GM21576 (cell line): ENCODE results near the gene FAM193B.

Experiments
- ATAC-seq: cut with Tn5 transposase; IDR thresholded peaks from one replicate; pipeline ENCODE4 v1.9.1; 2021; ENCODE audit warnings: mild to moderate bottlenecking, moderate library complexity; ENCODE audit not compliant: unreplicated experiment

Gene FAM193B

DNA sequence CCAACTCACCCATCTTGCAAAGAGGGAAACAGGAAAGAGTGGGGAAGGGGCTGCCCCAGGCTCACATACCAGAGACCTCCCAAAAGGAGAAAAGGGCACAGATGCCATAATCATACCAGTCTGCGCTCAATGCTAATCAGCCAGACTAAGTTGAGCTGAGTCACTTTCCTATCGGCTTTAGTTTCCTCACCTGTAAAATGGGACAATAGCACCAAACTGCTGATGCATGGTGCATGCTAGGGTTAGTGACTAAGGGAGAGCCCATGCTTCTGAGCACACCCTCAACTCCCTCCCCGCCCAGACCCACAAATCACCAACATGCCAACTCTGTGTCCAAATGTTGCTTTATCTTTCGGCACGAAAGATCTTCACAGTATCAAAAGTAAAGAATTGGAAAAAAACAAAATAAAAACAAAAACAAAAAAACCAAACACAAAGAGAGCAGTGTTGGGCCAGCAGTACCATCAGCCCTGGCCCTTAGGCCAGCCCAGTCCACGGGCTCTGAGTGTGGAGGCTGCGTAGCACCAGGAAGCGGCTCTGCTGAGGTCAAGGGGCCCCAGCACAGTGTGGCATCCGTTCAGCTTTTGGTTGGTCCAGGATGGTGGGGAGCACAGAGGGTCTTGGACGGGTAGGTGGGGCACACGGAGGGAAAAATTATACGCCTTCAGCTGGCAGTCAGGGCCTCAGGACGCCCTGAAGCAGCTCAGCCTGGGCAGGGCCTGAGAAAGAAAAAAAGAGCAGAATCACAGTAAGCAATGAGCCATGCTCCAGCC, 34.7 kb downstream of the FAM193B start:
- no peak for ATAC-seq

DNA sequence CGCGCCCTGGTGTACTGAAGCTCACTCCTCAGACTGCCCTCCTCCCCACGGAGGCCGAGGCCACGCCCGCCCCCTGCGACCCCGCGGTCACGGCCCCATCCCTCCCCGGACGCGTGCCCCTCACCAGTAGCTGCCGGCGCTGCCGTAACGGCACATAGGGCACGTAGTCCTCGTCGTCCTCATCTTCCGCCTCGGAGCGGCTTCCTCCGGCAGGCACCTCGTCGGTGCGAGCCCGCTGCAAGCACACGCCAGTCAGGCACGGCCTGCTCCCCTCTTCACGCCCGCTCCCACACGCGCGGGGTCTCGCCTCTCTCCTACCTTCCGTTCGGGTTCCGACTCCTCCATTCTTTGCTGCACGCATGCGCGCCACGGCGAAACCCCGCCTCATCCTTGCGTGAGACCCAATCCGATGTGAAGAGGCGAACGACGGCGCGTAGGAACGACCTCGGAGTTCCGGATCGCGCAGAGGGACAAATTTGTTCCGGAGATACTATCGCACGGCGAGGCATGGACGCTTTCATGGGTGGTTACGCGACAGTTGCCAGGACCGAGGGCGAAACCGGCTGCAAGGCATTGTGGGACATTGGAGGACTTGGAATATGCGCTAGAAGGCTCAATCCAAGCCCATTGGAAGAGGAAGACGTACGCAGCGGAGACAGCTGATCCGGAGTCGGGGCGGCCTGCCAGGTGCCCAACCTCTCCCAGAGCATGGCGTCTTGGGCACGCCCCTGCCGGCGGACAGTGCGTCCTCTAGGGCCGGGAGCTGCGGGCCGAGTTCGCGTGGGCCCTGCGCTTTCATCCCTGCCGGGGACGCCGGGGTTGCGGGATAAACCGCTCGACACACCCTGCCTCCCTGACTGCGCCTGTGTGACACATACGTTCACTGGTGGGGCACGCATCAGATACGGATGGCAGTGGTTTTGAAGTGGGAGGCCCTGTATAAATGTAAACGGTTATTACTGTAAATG, 37.5 kb downstream of the FAM193B start, which contains the start of gene DDX41:
Gene DDX41 (minus strand): TSS at position 361 of the 968 bp plus-strand sequence. CDS start 16 bp downstream, at position 345.
- ATAC-seq = peak; percentile 84

DNA sequence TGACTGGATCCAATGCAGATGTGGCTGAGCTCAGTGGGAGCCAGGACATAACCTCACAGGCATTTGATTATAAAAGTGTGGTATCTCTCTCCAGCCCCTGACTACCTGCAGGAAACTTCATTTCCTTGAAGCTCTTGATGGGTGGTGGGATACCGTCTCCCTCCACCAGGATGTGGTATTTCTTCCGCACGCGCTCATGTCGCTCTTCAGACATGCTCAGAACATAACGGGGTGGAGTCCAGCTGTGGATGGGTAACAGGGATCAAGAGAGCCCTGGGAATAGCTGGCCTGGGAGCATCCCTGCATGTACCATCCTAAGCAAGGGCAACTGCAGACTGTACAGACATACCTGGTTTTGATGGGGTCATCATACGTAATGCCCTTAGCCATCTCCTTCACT, 38.8 kb downstream of the FAM193B start:
- no peak for ATAC-seq

DNA sequence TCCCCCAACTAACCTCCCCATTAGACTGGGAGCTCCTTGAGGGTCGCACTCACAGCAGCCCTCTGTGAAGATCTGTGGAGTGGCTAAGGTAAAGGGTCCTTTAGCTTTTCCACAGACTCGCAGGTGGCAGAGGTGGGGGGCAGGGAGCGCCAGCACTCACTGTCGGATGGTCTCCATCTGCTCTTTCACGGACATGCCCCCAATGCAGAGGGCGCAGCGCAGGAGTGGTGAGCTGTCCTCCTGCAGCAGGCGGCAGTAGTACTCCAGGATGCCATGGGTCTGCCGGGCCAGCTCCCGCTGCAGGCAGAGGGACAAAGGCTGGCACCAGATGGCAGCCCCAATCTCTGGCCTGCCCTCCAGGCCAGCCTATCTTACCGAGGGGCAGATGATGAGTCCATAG, 39.8 kb downstream of the FAM193B start:
- no peak for ATAC-seq

DNA sequence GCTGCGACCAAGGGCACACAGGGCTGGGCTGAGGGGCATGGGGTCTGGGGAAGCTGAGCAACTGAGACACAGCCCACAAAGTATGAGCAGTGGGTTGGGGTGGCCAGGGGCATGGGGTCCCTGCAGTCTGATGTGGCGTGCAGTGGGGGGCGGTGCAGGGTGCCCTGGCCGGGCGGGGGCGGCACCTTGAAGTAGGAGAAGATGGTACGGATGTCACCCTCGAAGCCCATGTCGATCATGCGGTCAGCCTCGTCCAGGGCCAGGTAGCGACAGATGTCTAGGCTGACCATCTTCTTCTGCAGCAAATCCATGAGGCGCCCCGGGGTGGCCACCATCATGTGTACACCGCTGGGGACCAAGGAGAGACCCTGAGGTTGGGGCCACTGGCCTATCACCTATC, 40.9 kb downstream of the FAM193B start:
- ATAC-seq = no peak

DNA sequence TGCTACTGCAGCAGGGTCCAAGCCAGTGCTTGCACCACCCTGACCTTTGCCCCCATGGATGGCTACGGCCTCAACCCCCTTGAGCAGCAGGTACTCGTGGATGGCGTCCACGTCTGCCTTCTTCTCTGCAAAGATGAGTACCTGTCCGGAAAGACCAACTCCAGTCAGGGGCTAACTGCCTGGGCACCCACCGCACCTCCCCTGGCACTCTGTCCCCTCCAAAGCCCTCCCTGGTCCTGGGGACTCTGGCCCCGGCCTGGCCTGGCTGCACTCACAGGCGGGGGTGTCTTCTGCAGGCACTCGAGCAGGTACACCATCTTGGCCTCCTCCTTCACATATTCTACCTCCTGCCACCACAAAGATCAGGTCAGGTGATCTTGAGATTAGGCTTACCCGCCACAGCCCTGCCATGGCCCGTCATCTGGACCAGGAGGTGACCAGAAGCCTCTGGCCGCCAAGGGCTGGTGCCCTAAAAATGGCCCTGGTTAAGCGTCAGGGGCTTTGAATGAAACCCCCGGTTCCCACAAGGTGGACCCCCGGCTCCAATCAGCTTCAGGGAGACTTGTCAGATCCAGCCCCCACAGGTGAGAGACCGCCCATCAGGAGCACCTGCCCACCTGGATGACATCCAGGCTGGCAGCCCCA, 41.5 kb downstream of the FAM193B start:
- no peak for ATAC-seq

DNA sequence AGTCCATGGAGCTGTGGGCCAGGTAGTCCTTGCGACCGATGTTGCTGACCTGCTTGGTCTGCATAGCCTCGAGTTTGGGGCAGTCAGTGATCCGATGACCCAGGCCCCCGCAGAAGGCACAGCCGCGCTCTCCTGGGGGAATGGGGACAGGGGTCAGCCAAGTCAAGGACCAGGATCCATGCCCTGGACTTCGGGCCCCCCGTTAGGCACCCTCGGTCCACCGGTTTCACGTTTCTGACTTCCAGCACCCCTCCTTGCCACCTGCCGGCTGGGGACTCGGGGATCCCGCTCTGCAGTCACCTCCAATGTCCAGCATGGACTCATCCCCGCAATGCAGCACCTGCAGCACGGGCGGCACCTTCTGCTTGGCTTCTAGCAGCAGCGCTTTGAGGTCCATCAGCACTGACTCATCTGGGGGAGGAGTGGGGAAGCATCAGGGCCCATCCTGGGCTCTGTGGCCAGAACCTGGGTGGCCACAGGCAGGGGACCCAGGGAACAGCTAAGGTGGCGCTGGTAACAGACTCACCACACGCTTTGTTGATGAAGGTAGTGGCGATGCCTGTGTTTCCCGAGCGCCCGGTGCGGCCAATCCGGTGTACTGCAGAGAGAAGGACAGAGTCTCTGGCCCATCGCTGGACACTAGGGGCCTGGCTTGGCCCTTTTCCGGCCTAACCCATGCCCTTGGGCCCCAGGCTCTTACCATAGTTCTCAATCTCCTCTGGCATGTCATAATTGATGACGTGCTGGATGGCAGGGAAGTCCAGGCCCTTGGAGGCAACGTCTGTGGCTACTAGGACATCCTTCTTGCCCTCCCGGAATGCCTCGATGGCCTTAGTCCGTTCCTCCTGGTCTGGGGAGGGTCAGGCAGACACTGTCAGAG, 42.3 kb downstream of the FAM193B start:
- ATAC-seq = no peak

DNA sequence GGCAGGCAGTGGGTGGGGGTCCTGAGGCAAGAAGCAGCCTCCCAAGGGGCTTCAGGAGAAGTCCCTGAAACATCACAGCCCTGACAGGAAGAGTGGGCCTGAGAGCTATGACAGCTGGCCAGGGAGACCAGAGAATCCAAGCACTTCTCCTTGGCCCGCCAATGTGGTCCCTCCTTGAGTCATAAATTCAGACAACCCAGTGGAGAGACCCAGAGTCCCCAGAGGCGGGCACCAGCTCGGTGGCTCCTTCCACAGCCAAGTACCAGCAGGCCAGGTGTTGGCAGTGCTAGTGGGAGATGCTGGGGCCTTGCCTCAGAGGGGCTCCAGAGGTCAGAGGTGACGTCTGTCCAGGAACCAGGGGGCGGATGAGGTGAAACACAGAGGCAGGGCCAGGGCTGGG, 43.2 kb downstream of the FAM193B start:
- no peak for ATAC-seq

DNA sequence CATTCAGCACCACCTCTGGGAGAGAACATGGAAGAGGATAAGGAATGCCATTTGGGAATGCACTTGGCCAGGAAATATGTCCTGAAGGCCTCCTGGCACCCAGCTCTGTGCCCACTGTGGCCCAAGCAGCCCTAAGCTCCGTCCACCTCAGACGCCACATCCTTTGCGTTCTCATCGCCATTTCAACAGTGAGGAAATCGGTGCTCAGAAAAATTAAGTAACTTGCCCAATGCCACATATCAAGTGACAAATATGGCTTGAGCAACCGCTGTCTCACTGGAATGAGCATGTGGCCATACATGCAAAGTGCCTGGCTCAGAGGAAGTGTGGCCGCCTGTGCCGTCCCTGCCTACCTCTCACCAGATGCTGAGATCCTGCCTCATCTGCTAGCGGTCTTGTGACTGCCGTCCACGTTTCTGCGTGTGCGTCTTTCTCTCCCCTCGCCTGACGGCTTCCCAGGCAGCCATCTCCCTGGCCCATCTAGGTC, 43.8 kb downstream of the FAM193B start:
- peak; percentile 33 for ATAC-seq

DNA sequence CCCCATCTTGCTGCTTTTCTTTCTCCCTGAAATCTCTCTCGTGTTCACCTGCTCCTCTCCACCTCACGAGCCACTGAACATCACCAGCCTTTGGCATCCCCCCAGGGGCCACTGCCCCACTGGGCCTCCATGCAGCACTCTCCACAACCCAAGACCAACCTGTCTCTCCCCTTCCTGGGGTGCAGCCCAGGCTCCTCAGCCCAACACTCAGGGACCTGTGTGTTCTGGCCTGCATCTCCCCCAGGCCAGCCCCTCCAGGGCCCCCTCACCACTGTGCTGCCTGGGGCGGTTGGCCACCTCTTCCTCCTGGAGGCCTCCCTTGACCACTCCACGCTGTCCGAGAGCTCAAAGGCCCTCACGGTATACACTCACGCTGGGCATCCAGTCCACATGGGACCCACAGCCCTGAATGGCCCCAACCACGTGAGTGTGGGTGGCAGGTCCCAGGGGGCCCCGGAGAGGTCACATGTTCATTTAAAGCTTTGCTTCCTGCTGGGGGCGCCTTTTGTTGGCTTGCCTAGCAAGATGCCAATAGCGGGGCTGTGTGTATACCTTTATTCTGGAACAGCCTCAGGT, 44.3 kb downstream of the FAM193B start:
- peak; percentile 35 for ATAC-seq

DNA sequence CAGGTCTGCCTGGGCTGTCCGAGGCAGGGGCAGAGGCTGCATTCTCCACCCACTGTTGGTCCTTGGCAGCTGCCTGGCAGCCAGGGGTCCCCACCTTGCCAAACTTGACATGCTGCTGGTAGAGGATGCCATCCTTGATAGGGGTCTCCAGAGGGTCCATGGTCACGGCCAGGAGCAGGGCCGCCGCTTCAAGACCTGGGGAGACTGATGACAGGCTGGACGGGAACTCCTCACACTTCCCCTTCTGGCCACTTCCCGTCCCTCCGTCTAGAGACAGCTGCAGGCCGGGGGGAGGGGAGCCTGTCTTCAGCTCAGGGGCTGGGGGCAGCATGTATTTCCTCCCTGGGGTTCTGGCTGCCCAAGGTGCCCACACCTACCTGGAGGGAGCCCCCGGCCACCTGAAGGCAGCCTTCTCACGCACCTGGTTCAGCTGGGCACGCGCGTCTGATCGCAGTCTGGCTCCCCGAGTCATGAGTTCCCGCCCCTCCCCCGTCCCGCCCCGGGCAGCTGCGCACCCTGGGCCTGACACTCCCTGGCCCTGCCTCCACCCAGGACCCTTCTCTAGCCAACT, 44.9 kb downstream of the FAM193B start, which contains the start of gene DOK3:
Gene DOK3 (minus strand): TSS at position 446 of the 571 bp plus-strand sequence. CDS start 286 bp downstream, at position 160.
- peak; percentile 28 for ATAC-seq

DNA sequence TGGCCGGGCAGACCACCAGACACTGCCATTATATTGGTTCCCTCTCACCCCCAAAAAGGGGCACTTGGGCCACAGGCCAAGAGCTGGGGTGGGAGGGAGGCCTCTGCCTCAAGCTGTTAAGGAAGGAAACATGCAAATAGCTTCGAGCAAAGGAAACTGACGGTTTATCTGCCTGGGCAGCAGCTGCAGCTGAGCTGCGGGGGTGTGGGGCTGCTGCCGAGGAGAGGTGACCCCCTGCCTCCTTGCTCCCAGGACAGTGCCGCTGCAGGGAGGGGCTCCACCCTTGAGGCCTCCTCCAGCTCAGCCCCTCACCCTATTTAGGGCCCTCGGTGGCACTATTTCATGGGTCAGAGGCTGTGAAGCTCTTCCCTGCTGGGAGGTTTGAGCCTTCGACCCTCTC, 45.5 kb downstream of the FAM193B start:
- peak; percentile 33 for ATAC-seq

DNA sequence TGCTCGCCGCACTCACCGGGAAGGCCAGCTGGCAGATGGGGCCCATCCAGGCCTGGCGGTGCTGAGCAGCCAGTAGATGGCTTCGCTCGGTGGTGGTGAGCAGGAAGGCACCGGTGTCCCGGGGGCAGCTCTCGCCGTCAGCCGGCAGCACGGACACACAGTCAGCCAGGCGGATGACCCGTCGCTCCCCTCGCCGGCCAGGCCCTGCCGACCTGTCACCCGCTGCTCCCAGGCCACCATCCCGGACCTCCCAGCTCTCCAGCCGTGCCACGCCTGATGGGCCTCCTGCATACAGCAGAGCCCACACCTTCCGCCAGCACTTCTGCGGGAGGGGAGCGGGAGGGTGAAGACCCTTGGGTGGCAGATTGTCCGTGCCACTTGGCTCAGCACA, 46.1 kb downstream of the FAM193B start:
- ATAC-seq = no peak

DNA sequence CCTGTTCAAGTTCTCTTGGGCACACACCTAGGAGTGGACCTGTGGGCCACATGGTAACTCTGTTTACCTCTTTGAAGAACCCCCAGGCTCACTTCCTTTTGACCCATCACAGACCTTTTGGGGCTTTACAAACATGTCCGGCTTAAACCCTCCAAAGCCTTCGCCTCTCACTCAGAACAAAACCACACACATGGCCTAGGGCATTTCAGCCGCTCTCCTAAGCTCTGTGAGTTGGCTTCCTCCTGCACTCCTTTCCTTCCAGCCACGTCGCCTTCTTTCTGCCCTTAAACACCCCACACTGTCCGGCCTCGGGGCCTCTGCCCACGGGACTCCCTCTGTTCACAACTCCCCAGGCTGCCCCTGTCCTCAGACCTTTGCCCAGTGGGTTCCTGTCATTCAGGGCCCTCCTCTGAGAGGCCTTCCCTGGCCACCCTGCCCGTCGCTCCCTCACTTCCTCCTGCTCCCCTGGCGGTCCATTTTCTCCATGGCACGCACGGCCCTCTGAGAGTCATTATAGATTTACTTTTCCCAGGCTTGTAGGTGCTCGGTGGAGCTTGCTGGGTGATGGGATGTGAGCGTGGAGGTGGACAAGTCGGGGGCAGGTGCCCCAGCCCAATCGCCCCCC, 46.7 kb downstream of the FAM193B start:
- no peak for ATAC-seq

DNA sequence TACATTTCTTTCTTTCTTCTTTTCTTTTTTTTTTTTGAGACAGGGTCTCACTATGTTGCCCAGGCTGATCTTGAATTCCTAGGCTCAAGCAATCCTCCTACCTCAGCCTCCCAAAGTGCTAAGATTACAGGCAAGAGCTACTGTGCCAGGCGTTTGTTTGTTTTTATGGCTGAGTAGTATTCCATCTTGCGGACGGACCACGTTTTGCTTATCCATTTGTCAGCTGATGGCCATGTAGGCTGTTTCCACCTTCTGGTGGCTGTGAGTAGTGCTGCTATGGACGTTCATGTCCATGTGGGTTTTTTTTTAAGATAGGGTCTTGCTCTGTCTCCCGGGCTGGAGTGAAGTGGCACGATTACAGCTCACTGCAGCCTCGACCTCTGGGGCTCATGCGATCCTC, 47.2 kb downstream of the FAM193B start:
- ATAC-seq = no peak

DNA sequence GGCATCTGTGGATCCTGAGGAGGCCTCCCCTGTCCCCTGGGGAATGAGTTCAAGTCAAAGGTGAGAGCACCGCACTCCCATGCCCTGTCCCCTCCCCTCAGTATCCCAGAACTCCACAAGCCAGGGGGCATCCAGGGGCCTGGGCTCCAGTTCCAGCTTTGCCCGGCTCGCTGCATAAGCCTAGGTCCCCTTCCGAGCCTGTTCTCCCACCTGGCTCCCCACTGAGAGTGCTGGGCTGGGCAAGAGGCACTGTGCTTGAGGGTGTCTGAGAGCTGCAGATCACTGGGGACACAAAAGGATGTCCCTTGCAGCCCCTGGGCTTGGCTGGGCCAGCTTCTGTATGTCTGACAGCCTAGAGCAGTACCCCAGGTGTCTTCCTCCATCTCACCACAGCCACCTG, 49.3 kb downstream of the FAM193B start:
- no peak for ATAC-seq

DNA sequence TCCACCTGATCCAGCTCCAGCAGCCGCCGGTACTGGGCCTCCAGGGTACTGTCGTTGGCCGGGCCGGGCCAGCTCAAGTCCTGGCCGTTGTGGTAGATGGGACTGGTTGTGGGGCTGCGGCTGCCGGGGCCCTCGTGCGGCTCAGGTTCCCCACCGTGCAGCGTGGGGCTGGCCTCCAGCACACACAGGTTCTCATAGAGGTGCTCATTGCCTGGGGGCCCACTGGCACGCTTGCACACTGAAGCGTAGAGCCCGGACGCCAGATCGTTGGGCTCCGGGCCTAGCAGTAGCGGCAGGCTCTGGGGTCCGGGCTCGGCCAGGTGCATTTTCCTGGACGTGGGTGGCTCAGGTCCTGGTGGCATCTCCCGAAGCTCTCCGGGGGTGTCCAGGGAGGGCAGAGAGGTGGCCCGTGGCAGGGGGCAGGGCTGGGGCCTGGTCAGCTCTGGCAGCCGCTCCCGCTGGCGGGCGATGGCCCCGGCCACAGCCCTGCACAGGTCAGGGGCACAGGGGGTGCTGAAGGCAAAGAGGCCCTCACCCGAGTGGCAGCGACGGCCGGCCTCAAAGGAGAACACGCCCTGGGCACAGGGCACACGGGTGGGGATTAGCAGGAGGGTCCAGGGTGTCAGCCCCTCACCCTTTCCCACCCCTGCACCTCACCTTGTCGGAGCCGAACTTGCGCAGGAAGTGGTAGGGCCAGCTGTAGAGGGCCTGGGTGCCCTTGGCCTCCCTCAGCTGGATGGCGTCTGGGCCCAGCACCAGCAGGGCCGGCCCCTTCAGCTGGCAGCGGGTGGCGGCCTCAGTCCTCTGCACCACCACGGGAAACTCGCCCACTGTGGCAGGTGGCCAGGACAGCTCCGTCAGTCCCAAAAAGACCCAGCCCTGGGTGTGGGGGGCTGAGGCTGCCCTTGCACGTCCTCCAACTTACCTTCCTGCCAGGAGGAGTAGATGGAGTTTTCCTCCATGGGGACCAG, 50.0 kb downstream of the FAM193B start:
- no peak for ATAC-seq
